Measurements from ENCODE around the gene PPP1R9B. TPM values are rescaled to one million over a fixed set of nuclear protein-coding genes. Genes with fewer than 3 reads are reported as not detected.

The PPP1R9B gene
- total and polyA plus RNA-seq, 2 of the 8 experiments (the other 6 are each of a cell fraction or from before 2014, with no cell fraction given) = 5.2 to 13.1 TPM

GRCh38 chr17:50100480-50100883, 50.0 kb downstream of the PPP1R9B start:
- POLR2A ChIA-PET (ENCODE audit: partially characterized antibody) = interaction anchor here (1.4 to 1.7 kb wide), 2 partner anchors 10 to 14 kb away, joined by 5 to 6 read pairs; no protein-coding TSS in a partner anchor
- H3K27me3 ChIP-seq (replicated peaks in 1 of 4; ENCODE audit: control insufficient read depth in 3 of 4, extremely low read depth in 1 of 4, insufficient read depth in 3 of 4, low read length in 3 of 4) = no peaks in the 10 kb centered on the region; a peak in 1 of 7 replicates
- no peak for FAIRE-seq
- TF ChIP-seq ATF2 (IDR thresholded peaks at IDR 0.05; ENCODE audit: low read length) (no peak), POLR2AphosphoS5 (IDR thresholded peaks at IDR 0.05; ENCODE audit: low read depth, low read length) (no peak), KDM4A (IDR thresholded peaks at IDR 0.05; ENCODE audit: low read depth, low read length, severe bottlenecking) (no peak), SIN3A (conservative IDR thresholded peaks at IDR 0.05 in 1 of 2, IDR thresholded peaks at IDR 0.05 in 1 of 2; ENCODE audit: low read depth in 1 of 2, low read length in 2 of 2) (no peak), CREB1 (IDR thresholded peaks at IDR 0.05) (no peak), MAX (IDR thresholded peaks at IDR 0.05) (no peak), SIX5 (IDR thresholded peaks at IDR 0.05; ENCODE audit: low read depth, low read length) (no peak), MAFK (IDR thresholded peaks at IDR 0.05; ENCODE audit: low read depth, low read length) (no peak), BACH1 (IDR thresholded peaks at IDR 0.05; ENCODE audit: low read length) (no peak), CEBPB (IDR thresholded peaks at IDR 0.05; ENCODE audit: low read depth, low read length) (no peak), TEAD4 (IDR thresholded peaks at IDR 0.05; ENCODE audit: low read depth, low read length) (no peak), SIRT6 (IDR thresholded peaks at IDR 0.05; ENCODE audit: low read length) (no peak), RFX5 (IDR thresholded peaks at IDR 0.05; ENCODE audit: borderline replicate concordance, low read depth, low read length) (no peak)

More at GRCh38 chr17:50100480-50100883, 50.0 kb downstream of the PPP1R9B start:
- no peaks in the 10 kb centered on the region for H3K9me3 ChIP-seq (ENCODE audit: insufficient read depth in 2 of 2, low read depth in 1 of 2, low read length in 1 of 2)
- CTCF ChIA-PET (ENCODE audit: partially characterized antibody) = interaction anchor here (0.6 to 15.7 kb wide), 12 partner anchors 8 to 263 kb away, joined by 3 to 412 read pairs (median 4); no protein-coding TSS in a partner anchor
- no peak overlapping the region for H4K5ac ChIP-seq (ENCODE audit: insufficient read length, low read depth, low read length)
- H3K27ac ChIP-seq (ENCODE audit: low read depth, low read length) = no peak overlapping the region
- no peak overlapping the region for H3K4me3 ChIP-seq (ENCODE audit: extremely low read depth in 1 of 4, insufficient read depth in 2 of 4, low read depth in 3 of 4, low read length in 4 of 4)
- H2BK15ac ChIP-seq (ENCODE audit: low read length) = no peak overlapping the region
- no peak overlapping the region for H2BK20ac ChIP-seq (ENCODE audit: low read length)
- peaks cover 8% of the 10 kb centered on the region for H3K23me2 ChIP-seq (ENCODE audit: low read depth, low read length)
- H4K20me1 ChIP-seq (replicated peaks in 1 of 2; ENCODE audit: control insufficient read depth in 1 of 2, insufficient read depth in 2 of 2, low read length in 2 of 2) = no peaks in the 10 kb centered on the region
- peaks cover 0 to 4% of the 10 kb centered on the region in 2 experiments; a peak in 1 of 4 replicates for H3K79me2 ChIP-seq (ENCODE audit: control insufficient read depth in 1 of 2, insufficient read depth in 2 of 2, low read length in 2 of 2)
- H3K56ac ChIP-seq (replicated peaks; ENCODE audit: insufficient read length, low read depth, low read length) = no peak overlapping the region
- WGBS, 2 experiments (ENCODE audit: extremely low coverage in 1 of 2, insufficient coverage in 1 of 2, insufficient read length in 1 of 2, insufficient replicate concordance in 2 of 2, low coverage in 1 of 2, low lambda C conversion rate in 2 of 2, missing lambda C conversion rate in 1 of 2) = 91% methylated on average over 5 of the region's 5 CpGs; no CpG with 5 or more reads in 1 of the 2 experiments
- H3K9ac ChIP-seq (replicated peaks in 1 of 4; ENCODE audit: extremely low read depth in 1 of 4, low read depth in 3 of 4, low read length in 3 of 4) = no peak overlapping the region
- no peak overlapping the region for H3K23ac ChIP-seq (ENCODE audit: insufficient read length)
- H2BK5ac ChIP-seq (ENCODE audit: low read depth, low read length) = no peak overlapping the region
- peaks cover 0 to 9% (median 0%) of the 10 kb centered on the region in 4 experiments; a peak in 1 of 8 replicates for H3K36me3 ChIP-seq (ENCODE audit: control insufficient read depth in 2 of 4, insufficient read depth in 4 of 4, low read length in 3 of 4)
- no peak overlapping the region for H2BK12ac ChIP-seq (ENCODE audit: low read depth, low read length)
- no peak for DNase-seq (ENCODE audit: low read depth in 1 of 2, low spot score in 2 of 2)
- H3K18ac ChIP-seq (ENCODE audit: extremely low read depth, low read length) = no peak overlapping the region
- no peak overlapping the region for H4K91ac ChIP-seq (replicated peaks; ENCODE audit: insufficient read length, low read length)
- H2AFZ ChIP-seq (ENCODE audit: low read length) = no peak overlapping the region
- H3K79me1 ChIP-seq (ENCODE audit: low read depth, low read length) = peaks cover 3% of the 10 kb centered on the region
- no peak overlapping the region for H2AK5ac ChIP-seq (ENCODE audit: low read depth, low read length)
- no peak overlapping the region for H3K14ac ChIP-seq (ENCODE audit: insufficient read length)
- H3K4me2 ChIP-seq (ENCODE audit: insufficient read depth in 1 of 2, low read depth in 2 of 2, low read length in 2 of 2) = no peak overlapping the region; a peak in 2 of 4 replicates
- no peak overlapping the region for H2BK120ac ChIP-seq (replicated peaks; ENCODE audit: low read depth, low read length)
- H3K4ac ChIP-seq (replicated peaks; ENCODE audit: insufficient read length, low read depth, low read length) = no peak overlapping the region
- no peak overlapping the region for H4K8ac ChIP-seq (ENCODE audit: extremely low read depth, insufficient read depth, low read length)
- peaks cover 0 to 25% (median 16%) of the 10 kb centered on the region in 4 experiments; a peak in 6 of 7 replicates for H3K4me1 ChIP-seq (replicated peaks in 1 of 4; ENCODE audit: control insufficient read depth in 3 of 4, insufficient read depth in 4 of 4, low read length in 3 of 4)
